ENCODE data around the gene SSC5D.
A peak's percentile ranks its signal among the peaks of the same experiment; 100 is the strongest.

SSC5D gene

GRCh38 chr19:55460670-55461258 is 27.5 kb upstream of the SSC5D start (continued):
- TF ChIP-seq ZNF280D (tag by site-specific recombination; IDR thresholded peaks at IDR 0.05): no peak
- TF ChIP-seq KLF16 (tag by site-specific recombination; IDR thresholded peaks at IDR 0.05): no peak
- no peak for TF ChIP-seq ZNF701 (tag by site-specific recombination; IDR thresholded peaks at IDR 0.05)
- no peak for TF ChIP-seq ZNF350 (tag by site-specific recombination; IDR thresholded peaks at IDR 0.05)
- no peak for TF ChIP-seq ZNF155 (tag by site-specific recombination; IDR thresholded peaks at IDR 0.05)
- no peak for TF ChIP-seq ZNF548 (tag by site-specific recombination; IDR thresholded peaks at IDR 0.05)
- no peak for TF ChIP-seq ELK4 (IDR thresholded peaks at IDR 0.05; ENCODE audit: borderline replicate concordance, low read depth, low read length)
- TF ChIP-seq, protein P1, sequence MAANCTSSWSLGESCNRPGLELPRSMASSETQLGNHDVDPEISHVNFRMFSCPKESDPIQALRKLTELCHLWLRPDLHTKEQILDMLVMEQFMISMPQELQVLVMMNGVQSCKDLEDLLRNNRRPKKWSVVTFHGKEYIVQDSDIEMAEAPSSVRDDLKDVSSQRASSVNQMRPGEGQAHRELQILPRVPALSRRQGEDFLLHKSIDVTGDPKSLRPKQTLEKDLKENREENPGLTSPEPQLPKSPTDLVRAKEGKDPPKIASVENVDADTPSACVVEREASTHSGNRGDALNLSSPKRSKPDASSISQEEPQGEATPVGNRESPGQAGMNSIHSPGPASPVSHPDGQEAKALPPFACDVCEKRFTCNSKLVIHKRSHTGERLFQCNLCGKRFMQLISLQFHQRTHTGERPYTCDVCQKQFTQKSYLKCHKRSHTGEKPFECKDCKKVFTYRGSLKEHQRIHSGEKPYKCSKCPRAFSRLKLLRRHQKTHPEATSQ (tag by site-specific recombination; IDR thresholded peaks at IDR 0.05): no peak
- peak; percentile 46; the same call in 1 of the 2 replicates for TF ChIP-seq KLF7 (tag by site-specific recombination; IDR thresholded peaks at IDR 0.05; ENCODE audit: borderline replicate concordance)
- no peak for TF ChIP-seq ZNF37A (tag by site-specific recombination; IDR thresholded peaks at IDR 0.05)
- TF ChIP-seq ZNF621 (tag by site-specific recombination; IDR thresholded peaks at IDR 0.05): no peak
- TF ChIP-seq, protein P2, sequence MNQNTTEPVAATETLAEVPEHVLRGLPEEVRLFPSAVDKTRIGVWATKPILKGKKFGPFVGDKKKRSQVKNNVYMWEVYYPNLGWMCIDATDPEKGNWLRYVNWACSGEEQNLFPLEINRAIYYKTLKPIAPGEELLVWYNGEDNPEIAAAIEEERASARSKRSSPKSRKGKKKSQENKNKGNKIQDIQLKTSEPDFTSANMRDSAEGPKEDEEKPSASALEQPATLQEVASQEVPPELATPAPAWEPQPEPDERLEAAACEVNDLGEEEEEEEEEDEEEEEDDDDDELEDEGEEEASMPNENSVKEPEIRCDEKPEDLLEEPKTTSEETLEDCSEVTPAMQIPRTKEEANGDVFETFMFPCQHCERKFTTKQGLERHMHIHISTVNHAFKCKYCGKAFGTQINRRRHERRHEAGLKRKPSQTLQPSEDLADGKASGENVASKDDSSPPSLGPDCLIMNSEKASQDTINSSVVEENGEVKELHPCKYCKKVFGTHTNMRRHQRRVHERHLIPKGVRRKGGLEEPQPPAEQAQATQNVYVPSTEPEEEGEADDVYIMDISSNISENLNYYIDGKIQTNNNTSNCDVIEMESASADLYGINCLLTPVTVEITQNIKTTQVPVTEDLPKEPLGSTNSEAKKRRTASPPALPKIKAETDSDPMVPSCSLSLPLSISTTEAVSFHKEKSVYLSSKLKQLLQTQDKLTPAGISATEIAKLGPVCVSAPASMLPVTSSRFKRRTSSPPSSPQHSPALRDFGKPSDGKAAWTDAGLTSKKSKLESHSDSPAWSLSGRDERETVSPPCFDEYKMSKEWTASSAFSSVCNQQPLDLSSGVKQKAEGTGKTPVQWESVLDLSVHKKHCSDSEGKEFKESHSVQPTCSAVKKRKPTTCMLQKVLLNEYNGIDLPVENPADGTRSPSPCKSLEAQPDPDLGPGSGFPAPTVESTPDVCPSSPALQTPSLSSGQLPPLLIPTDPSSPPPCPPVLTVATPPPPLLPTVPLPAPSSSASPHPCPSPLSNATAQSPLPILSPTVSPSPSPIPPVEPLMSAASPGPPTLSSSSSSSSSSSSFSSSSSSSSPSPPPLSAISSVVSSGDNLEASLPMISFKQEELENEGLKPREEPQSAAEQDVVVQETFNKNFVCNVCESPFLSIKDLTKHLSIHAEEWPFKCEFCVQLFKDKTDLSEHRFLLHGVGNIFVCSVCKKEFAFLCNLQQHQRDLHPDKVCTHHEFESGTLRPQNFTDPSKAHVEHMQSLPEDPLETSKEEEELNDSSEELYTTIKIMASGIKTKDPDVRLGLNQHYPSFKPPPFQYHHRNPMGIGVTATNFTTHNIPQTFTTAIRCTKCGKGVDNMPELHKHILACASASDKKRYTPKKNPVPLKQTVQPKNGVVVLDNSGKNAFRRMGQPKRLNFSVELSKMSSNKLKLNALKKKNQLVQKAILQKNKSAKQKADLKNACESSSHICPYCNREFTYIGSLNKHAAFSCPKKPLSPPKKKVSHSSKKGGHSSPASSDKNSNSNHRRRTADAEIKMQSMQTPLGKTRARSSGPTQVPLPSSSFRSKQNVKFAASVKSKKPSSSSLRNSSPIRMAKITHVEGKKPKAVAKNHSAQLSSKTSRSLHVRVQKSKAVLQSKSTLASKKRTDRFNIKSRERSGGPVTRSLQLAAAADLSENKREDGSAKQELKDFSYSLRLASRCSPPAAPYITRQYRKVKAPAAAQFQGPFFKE (tag by site-specific recombination; IDR thresholded peaks at IDR 0.05; ENCODE audit: borderline replicate concordance): no peak
- no peak for TF ChIP-seq ZSCAN30 (tag by site-specific recombination; IDR thresholded peaks at IDR 0.05)
- TF ChIP-seq PRDM4 (tag by site-specific recombination; IDR thresholded peaks at IDR 0.05): no peak
- TF ChIP-seq, protein P3, sequence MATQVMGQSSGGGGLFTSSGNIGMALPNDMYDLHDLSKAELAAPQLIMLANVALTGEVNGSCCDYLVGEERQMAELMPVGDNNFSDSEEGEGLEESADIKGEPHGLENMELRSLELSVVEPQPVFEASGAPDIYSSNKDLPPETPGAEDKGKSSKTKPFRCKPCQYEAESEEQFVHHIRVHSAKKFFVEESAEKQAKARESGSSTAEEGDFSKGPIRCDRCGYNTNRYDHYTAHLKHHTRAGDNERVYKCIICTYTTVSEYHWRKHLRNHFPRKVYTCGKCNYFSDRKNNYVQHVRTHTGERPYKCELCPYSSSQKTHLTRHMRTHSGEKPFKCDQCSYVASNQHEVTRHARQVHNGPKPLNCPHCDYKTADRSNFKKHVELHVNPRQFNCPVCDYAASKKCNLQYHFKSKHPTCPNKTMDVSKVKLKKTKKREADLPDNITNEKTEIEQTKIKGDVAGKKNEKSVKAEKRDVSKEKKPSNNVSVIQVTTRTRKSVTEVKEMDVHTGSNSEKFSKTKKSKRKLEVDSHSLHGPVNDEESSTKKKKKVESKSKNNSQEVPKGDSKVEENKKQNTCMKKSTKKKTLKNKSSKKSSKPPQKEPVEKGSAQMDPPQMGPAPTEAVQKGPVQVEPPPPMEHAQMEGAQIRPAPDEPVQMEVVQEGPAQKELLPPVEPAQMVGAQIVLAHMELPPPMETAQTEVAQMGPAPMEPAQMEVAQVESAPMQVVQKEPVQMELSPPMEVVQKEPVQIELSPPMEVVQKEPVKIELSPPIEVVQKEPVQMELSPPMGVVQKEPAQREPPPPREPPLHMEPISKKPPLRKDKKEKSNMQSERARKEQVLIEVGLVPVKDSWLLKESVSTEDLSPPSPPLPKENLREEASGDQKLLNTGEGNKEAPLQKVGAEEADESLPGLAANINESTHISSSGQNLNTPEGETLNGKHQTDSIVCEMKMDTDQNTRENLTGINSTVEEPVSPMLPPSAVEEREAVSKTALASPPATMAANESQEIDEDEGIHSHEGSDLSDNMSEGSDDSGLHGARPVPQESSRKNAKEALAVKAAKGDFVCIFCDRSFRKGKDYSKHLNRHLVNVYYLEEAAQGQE (tag by site-specific recombination; IDR thresholded peaks at IDR 0.05): no peak
- no peak for TF ChIP-seq ZNF48 (tag by site-specific recombination; IDR thresholded peaks at IDR 0.05)
- TF ChIP-seq ZNF791 (tag by site-specific recombination; IDR thresholded peaks at IDR 0.05): no peak
- TF ChIP-seq ZNF311 (tag by site-specific recombination; IDR thresholded peaks at IDR 0.05; ENCODE audit: borderline replicate concordance): no peak
- TF ChIP-seq ZNF677 (tag by site-specific recombination; IDR thresholded peaks at IDR 0.05): no peak
- no peak for TF ChIP-seq HOXD13 (CRISPR knock-in tag; IDR thresholded peaks at IDR 0.05; ENCODE audit: borderline replicate concordance)
- no peak for TF ChIP-seq ZFHX2 (tag by site-specific recombination; conservative IDR thresholded peaks at IDR 0.05)
- no peak for TF ChIP-seq ZNF24 (tag by site-specific recombination; IDR thresholded peaks at IDR 0.05)
